A549 (cell line): ENCODE data around the gene CTRB2. TPM values are rescaled to one million over a fixed set of nuclear protein-coding genes. Genes with fewer than 3 reads are reported as not detected.
"Not testable (repeated sequence)": the region's sequence is repeated elsewhere in the genome, so short reads cannot be mapped to it uniquely, and the experiment has no call there.

Experiments used
- ATAC-seq, 2 experiments: fragments of 200-7000 bp in 1 of 2; fragments of >200 bp in 1 of 2; cut with Nextera tagmentation in 1 of 2; cut with Tn5 transposase in 1 of 2; 3 replicates each; pipeline versions ENCODE4 v1.8.0 to v1.9.1; 2018 to 2020; ENCODE audit warnings: mild to moderate bottlenecking in 1 of 2, moderate library complexity in 1 of 2
- CTCF ChIA-PET: fragments of 300-600 bp; sonication (Branson Sonifier 250); formaldehyde crosslinking; extraction: SDS; loops from one replicate; lab custom pipeline; 2021; ENCODE audit warnings: antibody characterized with exemption, inconsistent platforms; lab: Yijun Ruan, JAX
- POLR2A ChIA-PET: fragments of 350-600 bp; formaldehyde crosslinking; extraction: SDS; loops from one replicate; lab custom pipeline; 2021; ENCODE audit warnings: antibody characterized with exemption, inconsistent platforms; lab: Yijun Ruan, JAX
- DNase-seq, 2 experiments: peaks; one replicate each; pipeline versions ENCODE4 v3.0.0 to v3.0.0-alpha.2; 2011 to 2016; ENCODE audit warnings: low read depth in 1 of 2, low spot score in 1 of 2
- FAIRE-seq: peaks from 2 replicates; lab custom pipeline; 2011; peaks lifted over from hg19 to GRCh38; lab: Jason Lieb, UNC
- H3K27ac ChIP-seq, 2 experiments: fragments of >200 bp; sonication (Bioruptor Twin); formaldehyde crosslinking; 3 replicates each; pipeline ENCODE4 v1.5.1; 2016 to 2017
- H3K4me1 ChIP-seq: fragments of >200 bp; sonication (Bioruptor Twin); formaldehyde crosslinking; 3 replicates; pipeline ENCODE4 v1.6.1; 2016
- H3K4me2 ChIP-seq: fragments of >200 bp; sonication (Bioruptor Twin); formaldehyde crosslinking; 3 replicates; pipeline ENCODE4 v1.6.1; 2016
- H3K4me3 ChIP-seq: fragments of >200 bp; sonication (Bioruptor Twin); formaldehyde crosslinking; 3 replicates; pipeline ENCODE4 v1.5.1; 2016
- H3K9me3 ChIP-seq: fragments of >200 bp; sonication (Bioruptor Twin); formaldehyde crosslinking; 3 replicates; pipeline ENCODE4 v1.6.1; 2016
- CEBPB ChIP-seq, 2 experiments: fragments of >200 bp in 1 of 2; sonication (Bioruptor Twin) in 1 of 2; formaldehyde crosslinking in 1 of 2; IDR thresholded peaks; 2 replicates each; pipeline ENCODE4 v1.6.1; 2012 to 2016
- CHD2 ChIP-seq: fragments of 150-350 bp; IDR thresholded peaks from 2 replicates; pipeline ENCODE4 v1.6.1; 2014; ENCODE audit warnings: low read length; ENCODE audit not compliant: partially characterized antibody
- CHD4 ChIP-seq: fragments of 200-600 bp; sonication (generic); IDR thresholded peaks from 2 replicates; pipeline ENCODE4 v1.6.1; 2016; ENCODE audit warnings: antibody characterized with exemption, mild to moderate bottlenecking, borderline replicate concordance
- EHMT2 ChIP-seq: fragments of 200-600 bp; sonication (generic); IDR thresholded peaks from 2 replicates; pipeline ENCODE4 v1.6.1; 2016; ENCODE audit warnings: antibody characterized with exemption, low read depth, mild to moderate bottlenecking, moderate library complexity
- ELK1 ChIP-seq: fragments of 150-350 bp; IDR thresholded peaks from 2 replicates; pipeline ENCODE4 v1.6.1; 2014; ENCODE audit warnings: low read depth, mild to moderate bottlenecking, low read length
- HES2 ChIP-seq: fragments of >200 bp; sonication (Bioruptor Twin); formaldehyde crosslinking; IDR thresholded peaks from 2 replicates; pipeline ENCODE4 v1.6.1; 2016
- JUN ChIP-seq, 2 experiments: fragments of >200 bp; sonication (Bioruptor Twin); formaldehyde crosslinking; IDR thresholded peaks; 2 replicates in 1 of 2; 3 replicates in 1 of 2; pipeline ENCODE4 v1.6.1; 2016 to 2017
- MYC ChIP-seq: IDR thresholded peaks from 2 replicates; pipeline ENCODE4 v1.6.1; 2012; ENCODE audit warnings: mild to moderate bottlenecking, inconsistent platforms, low read length, improper control_type of control experiment, borderline replicate concordance
- REST ChIP-seq: fragments of 200-600 bp; sonication (generic); IDR thresholded peaks from 2 replicates; pipeline ENCODE4 v1.6.1; 2016; ENCODE audit warnings: antibody characterized with exemption, mild to moderate bottlenecking, moderate library complexity
- TP53 ChIP-seq: fragments of 250-450 bp; sonication (Bioruptor Pico); IDR thresholded peaks from 2 replicates; pipeline ENCODE4 v1.5.0; 2021; ENCODE audit warnings: mild to moderate bottlenecking, moderate library complexity
- USF2 ChIP-seq: fragments of 450-650 bp; IDR thresholded peaks from 2 replicates; pipeline ENCODE4 v1.6.1; 2014; ENCODE audit warnings: antibody characterized with exemption
- WGBS: methylation state at CpG from one replicate; pipeline ENCODE4 v1.1.6; 2017; ENCODE audit errors: missing lambda C conversion rate; 5-methylcytosine and 5-hydroxymethylcytosine counted together
- polyA plus RNA-seq, 4 experiments: library from polyadenylated mRNA; depleted of rRNA in 3 of 4; stranded (reverse); fragments of >200 nt; fragmentation: RNase III in 1 of 4; extraction: RNeasy Plus Mini Kit Qiagen cat#74134 plus additional on column Dnase treatment in 1 of 4; gene quantifications; 2 replicates in 3 of 4; 3 replicates in 1 of 4; pipeline ENCODE4 v1.2.3, GENCODE V29; 2011 to 2017

The CTRB2 gene
- polyA plus RNA-seq, 2 of the 4 experiments (the other 2 are of a cell fraction): not detected

- DNase-seq: no peak
- Histone ChIP-seq H3K4me3 (no peak overlapping the region), H3K4me1 (no peaks in the 10 kb centered on the region), H3K4me2 (no peak overlapping the region)
- WGBS: 47% methylated on average over 12 of the region's 12 CpGs
- POLR2A ChIA-PET: interaction anchor here (1.0 kb wide), 1 partner anchor 9 kb away, joined by 4 read pairs; no protein-coding TSS in a partner anchor
- peak; percentile 7 to 23; a peak in 4 of 6 replicates for ATAC-seq
- CTCF ChIA-PET: interaction anchor here (1.0 to 1.7 kb wide), 3 partner anchors 8 to 25 kb away, joined by 3 to 6 read pairs (median 4); no protein-coding TSS in a partner anchor
- no peak for FAIRE-seq
- TF ChIP-seq JUN (IDR thresholded peaks at IDR 0.05) (0 out of 5 replicates have a peak, but pooled peaks of 1 of the 2 experiments have one; percentile 3), TP53 (CRISPR knock-in tag) (no peak)
- TF ChIP-seq, all 56 proteins: peak for 1
- Histone ChIP-seq H3K9me3 (no peaks in the 10 kb centered on the region), H3K27ac (no peak overlapping the region)
Observed at GRCh38 chr16:75225092-75225491, 18.1 kb upstream of the CTRB2 start.

GRCh38 chr16:75224306-75225082 lies 17.5 kb upstream of the CTRB2 start:
- FAIRE-seq: no peak
- WGBS: 76% methylated on average over 14 of the region's 20 CpGs
- TF ChIP-seq ELK1 (no peak), JUN (IDR thresholded peaks at IDR 0.05) (0 out of 5 replicates have a peak, but pooled peaks of 1 of the 2 experiments have one; percentile 19), EHMT2 (no peak), MYC (no peak), USF2 (no peak)
- Histone ChIP-seq H3K4me1 (no peaks in the 10 kb centered on the region), H3K4me3 (no peak overlapping the region), H3K9me3 (no peaks in the 10 kb centered on the region), H3K4me2 (no peak overlapping the region), H3K27ac (no peak overlapping the region)
- no peak for DNase-seq
- ChIA-PET POLR2A (interaction anchor here (1.0 kb wide), 1 partner anchor 10 kb away, joined by 4 read pairs; no protein-coding TSS in a partner anchor), CTCF (interaction anchor here (1.0 to 1.7 kb wide), 4 partner anchors 9 to 25 kb away, joined by 3 to 6 read pairs (median 4); partner anchors contain the start of gene CTRB2)
- peak; percentile 17 to 22; a peak in 4 of 6 replicates for ATAC-seq

GRCh38 chr16:75223129-75223528 lies 16.2 kb upstream of the CTRB2 start:
- POLR2A ChIA-PET, DNase-seq, H3K9me3 ChIP-seq, H3K4me3 ChIP-seq, H3K4me1 ChIP-seq, H3K4me2 ChIP-seq, FAIRE-seq, H3K27ac ChIP-seq, ATAC-seq: not testable (repeated sequence)
- CTCF ChIA-PET: interaction anchor here (5.4 kb wide), 1 partner anchor 24 kb away, joined by 25 read pairs; no protein-coding TSS in a partner anchor
- WGBS: no CpG with 5 or more reads among the region's 20 CpGs

GRCh38 chr16:75222271-75222783 lies 15.4 kb upstream of the CTRB2 start:
- FAIRE-seq: no peak
- 74% methylated on average over 13 of the region's 16 CpGs for WGBS
- Histone ChIP-seq H3K4me2 (no peak overlapping the region), H3K9me3 (no peaks in the 10 kb centered on the region), H3K4me3 (no peak overlapping the region), H3K4me1 (no peaks in the 10 kb centered on the region), H3K27ac (no peak overlapping the region)
- TF ChIP-seq CEBPB (IDR thresholded peaks at IDR 0.05) (no peak), EHMT2 (no peak), HES2 (no peak), REST (no peak), CHD4 (no peak), TP53 (CRISPR knock-in tag) (no peak), CHD2 (no peak), ELK1 (no peak)
- POLR2A ChIA-PET: no interaction called here
- CTCF ChIA-PET: interaction anchor here (1.5 to 5.4 kb wide), 2 partner anchors 20 to 23 kb away, joined by 3 to 25 read pairs; no protein-coding TSS in a partner anchor
- DNase-seq: no peak
- no peak for ATAC-seq
